Ovary (tissue), 9 donors: Measurements from ENCODE around the gene MRPL38. TPM values are rescaled to one million over a fixed set of nuclear protein-coding genes. Genes with fewer than 3 reads are reported as not detected.

Experiments
- DNase-seq, 5 donors: peaks; one replicate each; pipeline ENCODE4 v3.0.0-alpha.2; 2019 to 2020
- H3K27ac ChIP-seq, 2 donors: fragments of 200-600 bp; one replicate each; pipeline versions ENCODE4 v1.5.1 to v1.8.0; 2019 to 2022
- H3K27me3 ChIP-seq: fragments of 200-600 bp; one replicate; pipeline ENCODE4 v1.8.0; 2022
- H3K36me3 ChIP-seq: fragments of 200-600 bp; sonication (generic); one replicate; pipeline ENCODE4 v1.5.1; 2019
- H3K4me1 ChIP-seq: one replicate; pipeline ENCODE4 v1.8.1; 2013; ENCODE audit warnings: mild to moderate bottlenecking, moderate library complexity; ENCODE audit not compliant: insufficient read depth
- H3K4me3 ChIP-seq: fragments of 200-600 bp; sonication (generic); one replicate; pipeline ENCODE4 v1.5.1; 2017
- H3K9me3 ChIP-seq, 2 donors: fragments of 200-600 bp in 1 of 2; sonication (generic) in 1 of 2; one replicate each; pipeline versions ENCODE4 v1.5.1 to v1.8.1; 2013 to 2019; ENCODE audit warnings: mild to moderate bottlenecking in 1 of 2, moderate library complexity in 1 of 2
- CTCF ChIP-seq, 3 donors: fragments of 450-650 bp in 2 of 3; fragments of 200-600 bp in 1 of 3; IDR thresholded peaks; one replicate each; pipeline versions ENCODE4 v1.5.1 to v1.8.0; 2016 to 2022; ENCODE audit warnings: antibody characterized with exemption in 3 of 3, mild to moderate bottlenecking in 1 of 3
- EP300 ChIP-seq: sonication (generic); formaldehyde crosslinking; IDR thresholded peaks from one replicate; pipeline ENCODE4 v1.6.1; 2017; ENCODE audit warnings: antibody characterized with exemption
- POLR2A ChIP-seq: fragments of 450-650 bp; IDR thresholded peaks from one replicate; pipeline ENCODE4 v1.6.1; 2017; ENCODE audit warnings: antibody characterized with exemption, mild to moderate bottlenecking, moderate library complexity
- WGBS, 3 donors: extraction: QIAGEN DNeasy Blood & Tissue Kit in 1 of 3; methylation state at CpG; one replicate each; pipeline versions ENCODE4 v1.1.5 to v1.1.7; 2013 to 2017; 5-methylcytosine and 5-hydroxymethylcytosine counted together
- intact Hi-C, 4 donors: fragments of 100-400 bp; cut with DNase I; formaldehyde crosslinking; loops; one replicate each; pipeline versions ENCODE4 v1.11.0 to v1.15.1; 2022 to 2023
- polyA plus RNA-seq, 2 donors: library from polyadenylated mRNA; stranded (reverse); fragments of 200-250 nt in 1 of 2; fragments of 350-450 nt in 1 of 2; fragmentation: Illumina TruSeq in 1 of 2; extraction: RNeasy Lipid Tissue Mini Kit (QIAGEN cat#74804) in 1 of 2; gene quantifications; one replicate each; pipeline ENCODE4 v1.2.3, GENCODE V29; 2013 to 2014
- total RNA-seq, 7 donors: library from RNA; depleted of rRNA in 2 of 7; stranded (reverse); fragments of >200 nt in 2 of 7; fragmentation: NEBNext Ultra II Directional in 3 of 7; extraction: Animal tissue kit (Norgen Biotek cat#: 25700) in 3 of 7; gene quantifications; one replicate each; pipeline versions ENCODE4 v1.1.0 to v1.2.4, GENCODE V29; 2016 to 2023
- donor health status: DM: no; HTN: no; CAD: no; lungs with moderate emphysema.
- donor health status: DM: no; HTN: no; CAD: no.
- donor health status: Bipolar disorder and iron deficiency.
- donor health status: DM: yes; HTN: yes; CAD: no.
- donor health status: DM: no; HTN: no; CAD: no.
- donor health status: DM: yes; HTN: yes; CAD: no.

The MRPL38 gene
- total and polyA plus RNA-seq, 9 donors: 14.5 to 93.0 (median 57.6) TPM

DNA sequence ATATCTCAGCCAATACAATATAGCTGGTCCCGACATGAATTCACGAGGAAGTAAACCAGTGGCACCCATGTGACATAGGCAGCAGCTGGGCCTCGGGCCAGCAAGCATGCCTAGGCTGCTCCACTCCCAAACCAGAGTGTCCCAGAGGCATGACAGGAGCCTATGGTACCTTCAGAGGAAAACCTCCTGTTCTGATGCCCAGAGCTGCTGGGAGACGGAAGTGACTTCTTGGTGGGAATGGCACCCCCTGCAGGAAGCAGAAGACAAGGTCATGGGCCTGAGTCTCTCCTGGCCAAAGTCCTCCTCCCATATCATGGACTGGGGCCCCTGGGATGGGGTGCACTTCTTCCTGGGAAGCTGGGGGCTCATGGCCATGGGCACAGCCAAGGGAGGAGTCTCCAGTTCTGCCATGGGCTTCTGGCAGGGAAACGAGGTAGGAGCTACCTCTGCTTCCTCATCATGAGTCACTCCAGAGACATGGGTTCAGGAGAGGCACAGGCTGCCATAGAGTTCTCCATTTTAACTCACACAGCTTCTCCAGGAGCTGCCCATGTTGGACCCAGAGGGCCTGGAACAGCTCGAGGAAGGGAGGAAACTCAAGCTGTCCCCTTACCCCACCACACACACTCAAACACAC, 22.7 kb upstream of the MRPL38 start:
- Histone ChIP-seq H3K27me3 (no peaks in the 10 kb centered on the region), H3K36me3 (no peaks in the 10 kb centered on the region), H3K9me3 (no peaks in the 10 kb centered on the region), H3K4me3 (no peak overlapping the region), H3K4me1 (no peaks in the 10 kb centered on the region), H3K27ac (no peak overlapping the region)
- WGBS, 3 donors: 76 to 84% (median 84%) methylated on average over 6 of the region's 6 CpGs
- intact Hi-C loops: no loop called here
- no peak for DNase-seq
- TF ChIP-seq CTCF (IDR thresholded peaks at IDR 0.05): no peak
- no peak for TF ChIP-seq EP300
- no peak for TF ChIP-seq POLR2A

GRCh38 chr17:75926456-75926855, 21.8 kb upstream of the MRPL38 start:
- 91 to 95% (median 94%) methylated on average over 4 of the region's 4 CpGs for WGBS, 3 donors
- no peak overlapping the region for H3K27ac ChIP-seq
- no peaks in the 10 kb centered on the region for H3K9me3 ChIP-seq
- intact Hi-C loops: no loop called here
- TF ChIP-seq POLR2A: no peak
- no peak for TF ChIP-seq CTCF (IDR thresholded peaks at IDR 0.05)
- H3K27me3 ChIP-seq: no peaks in the 10 kb centered on the region
- no peak for DNase-seq
- no peak overlapping the region for H3K4me3 ChIP-seq
- H3K4me1 ChIP-seq: no peaks in the 10 kb centered on the region
- H3K36me3 ChIP-seq: no peaks in the 10 kb centered on the region

GRCh38 chr17:75925912-75926311, 21.2 kb upstream of the MRPL38 start:
- no peak overlapping the region for H3K27ac ChIP-seq
- intact Hi-C loops: no loop called here
- no peaks in the 10 kb centered on the region for H3K36me3 ChIP-seq
- H3K9me3 ChIP-seq: no peaks in the 10 kb centered on the region
- no peak for TF ChIP-seq POLR2A
- TF ChIP-seq CTCF (IDR thresholded peaks at IDR 0.05): no peak
- no peak for TF ChIP-seq EP300
- no peak overlapping the region for H3K4me3 ChIP-seq
- H3K27me3 ChIP-seq: no peaks in the 10 kb centered on the region
- DNase-seq: no peak
- 94 to 97% (median 94%) methylated on average over 15 of the region's 15 CpGs for WGBS, 3 donors
- H3K4me1 ChIP-seq: no peaks in the 10 kb centered on the region

DNA sequence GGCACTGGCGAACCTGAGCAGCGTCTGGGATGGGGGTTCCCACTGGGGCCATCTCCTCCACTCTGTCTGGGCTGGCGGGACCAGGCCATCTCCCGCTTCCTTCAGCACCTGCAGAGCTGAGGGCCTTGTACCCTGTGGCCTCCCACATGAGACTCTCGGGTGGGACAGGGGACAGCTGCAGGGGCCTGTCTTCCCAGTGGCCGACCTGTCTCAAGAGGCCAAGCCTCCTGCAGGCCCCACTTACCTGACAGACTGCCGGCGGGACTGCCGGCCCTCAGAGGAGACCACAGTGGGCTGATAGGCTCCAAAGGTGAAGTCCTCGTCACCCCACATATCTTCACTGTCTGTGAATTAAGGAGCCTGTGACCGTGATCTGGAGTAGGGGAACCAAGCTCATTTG, 20.4 kb upstream of the MRPL38 start:
- intact Hi-C loops: no loop called here
- no peak overlapping the region for H3K4me3 ChIP-seq
- 92 to 95% (median 95%) methylated on average over 11 of the region's 11 CpGs for WGBS, 3 donors
- H3K27ac ChIP-seq: no peak overlapping the region
- no peaks in the 10 kb centered on the region for H3K36me3 ChIP-seq
- no peak for DNase-seq
- H3K9me3 ChIP-seq: no peaks in the 10 kb centered on the region
- no peaks in the 10 kb centered on the region for H3K27me3 ChIP-seq
- TF ChIP-seq EP300 (no peak), CTCF (IDR thresholded peaks at IDR 0.05) (no peak)
- no peaks in the 10 kb centered on the region for H3K4me1 ChIP-seq
